NCI-H1417 treated with DMSO at 0.1 percent for 48 hours (cell line): ENCODE results near the gene HVCN1.
"Not testable (repeated sequence)": the region's sequence is repeated elsewhere in the genome, so short reads cannot be mapped to it uniquely, and the experiment has no call there.

ENCODE experiments used
- DNase-seq: peaks from one replicate; lab custom pipeline; 2025; lab: John Stamatoyannopoulos, UW

Gene HVCN1

DNA sequence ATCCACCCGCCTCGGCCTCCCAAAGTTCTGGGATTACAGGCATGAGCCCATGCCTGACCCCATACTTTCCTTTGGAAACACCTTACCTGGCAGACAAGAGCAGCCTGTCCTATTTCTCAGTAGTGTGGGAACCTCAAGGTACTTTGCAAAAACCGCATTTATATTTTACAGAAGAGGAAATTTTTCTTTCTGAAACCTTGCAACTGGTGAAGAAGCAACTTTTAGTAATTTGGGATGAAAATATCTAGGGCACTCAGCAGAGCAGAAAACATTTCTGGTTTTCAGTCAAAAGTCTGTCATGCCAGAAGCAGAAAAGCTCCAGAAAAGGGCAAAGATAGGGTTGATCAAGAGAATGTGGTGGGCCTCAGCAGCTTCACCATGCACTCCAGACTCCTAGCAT lies 21.2 kb downstream of the HVCN1 start:
- DNase-seq = no peak

GRCh38 chr12:110666892-110667291 lies 22.0 kb downstream of the HVCN1 start:
- no peak for DNase-seq

DNA sequence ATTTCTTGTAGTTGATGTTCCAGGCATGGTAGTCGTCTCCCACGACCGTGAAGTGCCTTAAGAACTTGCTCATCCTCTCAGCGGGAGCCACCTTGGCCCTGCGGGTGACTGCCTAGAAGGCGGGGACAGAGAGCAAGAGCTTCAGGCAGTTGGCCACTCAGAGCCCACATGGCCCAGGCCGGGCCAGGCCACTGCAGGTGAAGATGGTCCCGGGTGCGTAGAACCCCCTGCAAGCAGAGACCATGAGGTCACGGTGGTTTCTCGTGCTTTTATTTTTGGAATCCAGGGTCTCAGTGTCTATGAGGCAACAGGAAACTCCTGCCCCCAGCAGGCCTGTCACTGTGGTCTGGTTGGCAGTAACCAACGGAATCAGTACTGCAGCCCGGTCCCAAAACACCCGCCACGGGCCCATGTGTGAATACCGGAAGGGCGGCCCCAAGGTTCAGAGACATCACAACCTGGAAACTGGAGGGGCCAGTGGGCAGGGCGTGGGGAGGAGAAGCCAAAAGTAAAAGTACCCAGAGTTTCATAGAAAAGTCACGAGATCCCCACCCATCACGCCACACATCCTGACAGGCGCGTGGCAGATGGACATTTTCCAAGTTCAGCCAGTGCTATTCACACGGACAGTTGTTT lies 27.5 kb downstream of the HVCN1 start:
- no peak for DNase-seq

DNA sequence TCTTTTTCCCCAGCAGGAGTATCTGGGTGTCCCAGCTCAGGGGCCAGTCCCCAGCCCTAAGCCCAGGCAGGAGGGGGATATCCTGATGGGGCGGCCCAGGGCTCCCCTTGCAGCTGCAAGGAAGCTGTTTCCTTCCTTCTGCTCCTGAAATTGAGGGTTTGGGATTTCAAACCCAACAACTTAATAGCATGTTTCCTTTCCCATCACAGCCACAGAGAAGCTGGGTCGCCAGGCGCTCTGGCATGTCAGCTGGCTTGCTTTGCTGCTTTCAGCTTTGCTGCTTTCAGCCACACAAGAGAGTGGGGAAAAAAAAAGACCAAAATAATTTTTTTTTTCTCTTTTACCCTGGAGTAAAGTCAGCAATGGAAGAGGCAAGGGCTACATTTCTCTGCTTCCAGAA lies 30.0 kb downstream of the HVCN1 start:
- no peak for DNase-seq

DNA sequence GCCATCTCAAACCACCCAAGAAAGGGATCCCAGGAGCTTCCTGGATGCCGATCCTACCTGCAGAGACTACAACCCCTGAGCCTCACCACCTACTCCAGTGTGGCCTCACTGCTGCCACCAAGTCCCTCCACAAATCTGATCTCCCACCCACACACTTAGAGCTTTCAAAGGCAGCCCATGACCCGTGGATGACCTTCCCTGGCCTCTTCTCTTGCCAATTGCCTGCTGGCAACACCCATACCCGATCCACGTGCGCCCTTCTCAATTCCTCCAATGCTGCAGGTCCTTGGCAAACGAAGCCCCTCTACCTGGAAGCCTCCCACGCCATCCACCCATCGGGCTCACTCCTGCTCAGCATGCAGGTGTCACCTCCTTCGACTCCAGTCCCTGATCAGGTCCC lies 30.7 kb downstream of the HVCN1 start:
- no peak for DNase-seq

DNA sequence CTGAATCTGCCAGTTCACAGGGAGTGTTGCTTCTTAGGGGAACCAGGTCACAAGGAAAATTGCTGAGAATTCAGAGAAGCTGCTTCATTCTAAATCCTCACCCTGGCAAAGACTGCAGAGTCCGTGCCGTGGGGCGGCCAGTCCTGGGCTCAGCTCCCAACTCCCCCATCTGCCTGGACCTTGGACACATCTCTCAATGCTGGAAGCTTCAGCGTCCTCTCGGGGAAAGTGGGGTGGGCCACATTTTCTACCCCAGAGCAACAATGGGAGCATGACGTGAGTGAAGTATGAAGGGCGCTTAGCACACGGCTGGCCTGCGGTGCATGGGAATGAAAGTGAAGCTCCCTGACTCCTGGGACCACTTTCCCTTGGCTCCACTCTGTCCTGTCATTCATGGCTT lies 31.2 kb downstream of the HVCN1 start:
- DNase-seq = no peak

DNA sequence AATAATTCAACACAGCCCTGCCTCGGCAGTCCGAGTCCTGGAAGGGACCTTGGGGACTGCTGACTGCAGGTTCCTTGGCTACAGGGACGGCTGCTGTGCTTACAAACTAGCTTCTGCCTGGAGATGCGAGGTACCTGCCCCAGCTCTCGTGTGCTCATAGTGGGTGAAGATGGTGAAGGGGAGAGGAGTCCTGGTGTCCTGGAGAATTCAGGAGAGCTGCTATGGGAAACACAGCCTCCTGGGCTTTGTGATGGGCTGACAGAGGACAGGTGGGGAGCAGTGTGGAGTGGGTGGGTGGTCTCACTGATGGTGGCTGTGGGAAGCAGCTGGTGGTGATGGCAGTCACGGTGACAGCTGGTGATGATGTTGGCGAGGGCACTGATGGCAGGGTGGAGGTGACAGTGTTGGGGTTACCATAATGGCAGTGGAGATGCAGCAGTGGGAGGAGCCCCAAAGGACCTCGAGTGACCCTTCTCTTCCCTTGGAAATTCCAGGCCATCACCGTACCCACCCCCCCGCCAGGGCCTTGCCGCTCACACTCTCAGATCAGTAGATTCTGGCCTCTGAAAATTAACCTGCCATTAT lies 32.8 kb downstream of the HVCN1 start:
- no peak for DNase-seq

- not testable (repeated sequence) for DNase-seq
These were observed 34.7 kb downstream of the HVCN1 start for GRCh38 chr12:110654238-110654637.

DNA sequence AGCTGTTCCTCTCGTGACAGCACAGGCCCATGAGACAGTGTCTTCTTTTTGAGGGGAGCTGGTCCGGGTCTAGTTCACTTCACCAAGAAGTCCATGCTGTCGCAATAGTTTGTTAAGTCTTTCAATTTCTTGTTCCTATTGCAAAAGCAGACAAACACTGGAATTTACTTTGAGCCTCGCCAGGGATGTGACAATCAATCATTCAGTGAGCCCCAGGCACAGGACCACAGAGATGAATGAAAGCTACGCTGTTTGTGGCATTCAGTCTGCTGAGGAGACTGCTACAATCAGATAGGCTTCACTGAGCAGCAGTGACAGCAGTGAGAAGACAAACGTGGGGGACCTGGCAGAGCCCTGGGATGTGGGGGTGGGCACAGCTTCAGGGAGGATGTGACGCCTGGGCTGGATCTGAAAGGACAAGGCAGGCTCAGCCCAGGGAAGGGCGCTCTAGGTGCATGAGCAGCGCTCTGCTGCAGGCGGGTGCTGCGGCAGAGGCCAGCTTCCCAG lies 39.5 kb downstream of the HVCN1 start:
- no peak for DNase-seq

- no peak for DNase-seq
These were observed 41.3 kb downstream of the HVCN1 start for GRCh38 chr12:110647631-110648040.

GRCh38 chr12:110641521-110641920 lies 47.4 kb downstream of the HVCN1 start:
- no peak for DNase-seq

- DNase-seq = no peak
These were observed 48.5 kb downstream of the HVCN1 start for GRCh38 chr12:110640275-110641025.

GRCh38 chr12:110639336-110640141 lies 49.4 kb downstream of the HVCN1 start:
- no peak for DNase-seq

DNA sequence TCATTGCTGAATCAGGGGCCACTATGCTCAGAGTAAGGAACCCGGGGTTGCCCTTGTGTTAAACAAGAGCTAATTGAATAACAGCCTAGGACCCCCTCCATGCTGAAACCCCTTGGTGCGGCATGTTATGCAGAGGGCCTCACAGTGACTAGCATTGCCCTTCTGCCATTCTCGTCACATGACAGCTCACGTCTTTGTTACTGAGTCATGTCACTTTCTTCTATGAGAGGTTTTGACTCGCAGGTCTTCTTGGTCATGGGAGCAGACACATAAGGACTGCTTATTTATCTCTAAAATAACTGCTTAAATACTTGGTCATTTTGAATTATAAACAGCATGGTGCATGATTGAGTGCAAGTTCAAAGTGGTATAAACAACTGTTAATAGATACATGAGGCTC lies 50.1 kb downstream of the HVCN1 start:
- DNase-seq = no peak

DNA sequence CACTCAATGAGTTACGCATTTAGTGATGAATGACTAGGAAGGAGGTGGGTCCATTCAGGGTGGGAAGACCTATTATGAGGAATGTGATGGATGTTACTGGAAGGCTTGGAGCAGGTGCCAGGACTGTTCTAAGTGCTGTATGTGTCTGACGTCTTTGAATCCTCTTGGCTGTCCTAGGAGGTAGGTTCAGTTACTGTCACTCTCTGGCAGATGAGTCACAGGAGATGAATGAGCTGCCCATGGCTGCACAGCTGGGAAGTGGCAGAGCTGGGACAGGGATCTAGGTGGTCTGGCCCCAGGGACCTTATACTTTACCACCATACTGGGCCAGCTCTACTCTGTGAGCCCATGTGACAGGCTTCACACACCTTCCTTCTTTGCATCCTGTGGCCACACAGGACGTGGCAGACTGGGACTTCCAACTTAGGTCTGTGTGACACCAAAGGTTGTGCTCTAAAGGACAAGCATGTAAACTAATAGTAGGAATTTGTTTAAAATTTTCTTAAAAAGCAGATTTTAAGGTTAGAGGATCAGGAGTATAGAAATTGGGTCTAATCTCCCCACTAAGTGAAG lies 51.0 kb downstream of the HVCN1 start:
- DNase-seq = no peak

- DNase-seq = no peak
These were observed 52.4 kb downstream of the HVCN1 start for GRCh38 chr12:110636516-110636915.

GRCh38 chr12:110635055-110635454 lies 53.9 kb downstream of the HVCN1 start:
- no peak for DNase-seq

GRCh38 chr12:110627500-110628195 lies 61.3 kb downstream of the HVCN1 start:
- DNase-seq = no peak

GRCh38 chr12:110622582-110622981 lies 66.3 kb downstream of the HVCN1 start:
- no peak for DNase-seq

DNA sequence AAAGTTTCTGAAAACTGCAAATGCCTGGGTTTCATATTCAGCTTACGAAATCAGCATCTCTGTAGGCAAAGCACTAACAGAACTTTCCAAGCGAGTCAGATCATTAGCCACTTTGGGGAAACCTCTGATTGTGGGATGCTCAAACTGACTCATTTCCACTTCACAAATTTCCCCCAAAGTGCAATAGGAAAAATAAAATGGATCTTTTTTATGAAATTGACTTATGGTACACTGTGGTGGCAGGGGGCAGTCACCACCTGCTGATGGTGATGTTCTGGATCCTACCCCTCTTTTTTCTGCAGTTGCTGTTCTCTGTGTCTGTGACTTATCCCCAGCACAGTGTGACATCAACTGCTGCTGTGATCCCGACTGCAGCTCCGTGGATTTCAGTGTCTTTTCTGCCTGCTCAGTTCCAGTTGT lies 69.4 kb downstream of the HVCN1 start:
- no peak for DNase-seq

DNA sequence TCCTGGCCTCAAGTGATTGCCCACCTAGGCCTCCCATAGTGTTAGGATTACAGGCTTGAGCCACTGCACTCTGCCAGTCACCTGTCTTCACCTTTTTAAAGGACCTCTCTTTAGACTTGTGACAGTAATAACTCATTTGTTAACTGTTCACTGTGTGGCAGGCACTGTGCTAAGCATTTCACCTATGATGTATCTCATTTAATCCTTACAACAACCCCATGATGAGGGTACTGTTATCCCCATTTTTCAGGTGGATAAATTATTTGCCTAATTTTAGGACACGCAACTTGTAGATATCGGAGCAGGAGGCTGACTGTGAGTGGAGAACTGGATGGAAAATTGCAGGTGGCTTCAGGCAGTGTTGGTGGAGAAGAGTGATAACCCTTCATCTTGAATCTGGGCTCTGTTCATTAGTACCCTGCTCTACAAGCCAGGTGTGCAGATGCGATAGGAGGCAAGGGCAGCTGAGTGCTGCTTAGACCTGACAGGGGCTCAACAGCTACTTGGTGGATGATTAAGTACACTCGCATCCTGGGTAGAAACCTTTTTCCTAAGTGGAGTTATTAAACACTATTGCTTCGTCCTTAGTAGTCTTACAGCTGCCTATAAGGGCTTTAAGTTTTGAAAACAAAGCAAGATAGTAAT lies 72.3 kb downstream of the HVCN1 start:
- DNase-seq = no peak
